Adrenal gland (tissue), 12 donors: ENCODE data around the gene THRB. TPM values are rescaled to one million over a fixed set of nuclear protein-coding genes. Genes with fewer than 3 reads are reported as not detected.
"Not testable (repeated sequence)": the region's sequence is repeated elsewhere in the genome, so short reads cannot be mapped to it uniquely, and the experiment has no call there.

Source experiments
- DNase-seq, 7 donors: peaks; one replicate each; pipeline ENCODE4 v3.0.0-alpha.2; 2019 to 2020
- H3K27ac ChIP-seq, 5 donors: fragments of 200-600 bp; sonication (generic) in 4 of 5; 1 replicate in 3 of 5; 2 replicates in 2 of 5; pipeline versions ENCODE4 v1.5.1 to v1.8.0; 2016 to 2020; ENCODE audit warnings: mild to moderate bottlenecking in 1 of 5
- H3K27me3 ChIP-seq: fragments of 200-600 bp; 2 replicates; pipeline ENCODE4 v1.8.0; 2021
- H3K36me3 ChIP-seq, 2 donors: fragments of 200-600 bp; replicated peaks in 1 of 2; 1 replicate in 1 of 2; 2 replicates in 1 of 2; pipeline versions ENCODE4 v1.5.1 to v1.8.0; 2018 to 2022
- H3K4me1 ChIP-seq, 2 donors: fragments of 200-600 bp; replicated peaks in 1 of 2; 1 replicate in 1 of 2; 2 replicates in 1 of 2; pipeline versions ENCODE4 v1.5.1 to v1.8.0; 2018 to 2021
- H3K4me3 ChIP-seq, 4 donors: fragments of 200-600 bp; sonication (generic) in 3 of 4; one replicate each; pipeline ENCODE4 v1.5.1; 2016 to 2018
- H3K9me3 ChIP-seq, 3 donors: fragments of 200-600 bp; sonication (generic) in 1 of 3; replicated peaks in 1 of 3; 1 replicate in 2 of 3; 2 replicates in 1 of 3; pipeline versions ENCODE4 v1.5.1 to v1.8.0; 2016 to 2021
- CTCF ChIP-seq, 6 experiments: fragments of 450-650 bp in 4 of 6; fragments of 200-600 bp in 2 of 6; sonication (generic) in 1 of 6; IDR thresholded peaks; 1 replicate in 5 of 6; 2 replicates in 1 of 6; pipeline versions ENCODE4 v1.5.1 to v1.8.0; 2016 to 2021; ENCODE audit warnings: antibody characterized with exemption in 6 of 6, mild to moderate bottlenecking in 2 of 6, moderate library complexity in 1 of 6
- POLR2A ChIP-seq, 2 donors: fragments of 450-650 bp; IDR thresholded peaks; one replicate each; pipeline ENCODE4 v1.6.1; 2017; ENCODE audit warnings: antibody characterized with exemption in 2 of 2, mild to moderate bottlenecking in 2 of 2, moderate library complexity in 1 of 2
- WGBS, 4 donors: extraction: QIAGEN DNeasy Blood & Tissue Kit in 2 of 4; methylation state at CpG; one replicate each; pipeline versions ENCODE4 v1.1.5 to v1.1.7; 2013 to 2017; 5-methylcytosine and 5-hydroxymethylcytosine counted together
- intact Hi-C, 2 donors: fragments of 100-400 bp; cut with DNase I; formaldehyde crosslinking; loops; one replicate each; pipeline versions ENCODE4 v1.14.1 to v1.15.0; 2022 to 2023
- polyA plus RNA-seq, 3 donors: library from polyadenylated mRNA; stranded (reverse); fragments of 200-250 nt in 2 of 3; fragments of 350-450 nt in 1 of 3; fragmentation: Illumina TruSeq in 1 of 3; extraction: RNeasy Lipid Tissue Mini Kit (QIAGEN cat#74804) in 1 of 3; gene quantifications; one replicate each; pipeline ENCODE4 v1.2.3, GENCODE V29; 2013 to 2014
- total RNA-seq, 9 donors: library from RNA; depleted of rRNA in 4 of 9; stranded (reverse); fragments of >200 nt in 4 of 9; fragments of 120-200 nt in 1 of 9; fragmentation: NEBNext Ultra II Directional in 1 of 9; extraction: Animal tissue kit (Norgen Biotek cat#: 25700) in 1 of 9; gene quantifications; one replicate each; pipeline versions ENCODE4 v1.1.0 to v1.2.4, GENCODE V29; 2013 to 2023
- donor health status: healthy with polysubstance abuse.
- donor health status: Bipolar disorder and iron deficiency.
- donor health status: DM: yes; HTN: yes; CAD: no.
- donor health status: DM: no; HTN: no; CAD: no.
- donor health status: DM: no; HTN: no; CAD: no.
- donor health status: DM: yes; HTN: yes; CAD: no.

Gene THRB
- total and polyA plus RNA-seq, 12 donors = 3.0 to 30.7 (median 13.5) TPM

DNA sequence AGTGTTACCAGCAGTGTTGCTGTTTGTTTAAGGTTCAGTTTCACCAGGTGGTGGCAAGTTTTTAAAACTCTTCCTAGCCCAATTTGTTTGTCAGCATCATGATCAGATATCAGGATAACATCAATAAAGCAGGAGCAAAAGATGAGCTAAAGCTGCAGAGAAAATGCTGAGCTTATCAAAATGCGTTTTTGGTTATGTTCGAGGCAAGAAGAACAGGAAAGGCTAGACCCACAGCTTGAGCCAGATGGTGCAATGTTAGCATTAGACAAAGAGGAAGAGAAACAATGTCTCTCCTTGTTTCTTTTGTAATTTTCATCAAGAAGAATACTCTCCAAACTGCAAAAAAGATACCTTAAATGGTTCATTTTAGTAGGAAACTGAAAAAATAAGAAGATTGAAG is 66.2 kb downstream of the THRB start:
- TF ChIP-seq CTCF (IDR thresholded peaks at IDR 0.05) = no peak
- no peak for TF ChIP-seq POLR2A (IDR thresholded peaks at IDR 0.05)
- peak in 1 of 7 donors; percentile 11 for DNase-seq
- WGBS, 4 donors = 53 to 82% (median 73%) methylated on average over 2 of the region's 2 CpGs
- Histone ChIP-seq H3K27me3 (no peaks in the 10 kb centered on the region), H3K27ac (no peak overlapping the region), H3K9me3 (no peaks in the 10 kb centered on the region), H3K4me3 (no peak overlapping the region), H3K36me3 (no peaks in the 10 kb centered on the region), H3K4me1 (peaks cover 0 to 7% of the 10 kb centered on the region in 2 donors)
- intact Hi-C loops = no loop called here

DNA sequence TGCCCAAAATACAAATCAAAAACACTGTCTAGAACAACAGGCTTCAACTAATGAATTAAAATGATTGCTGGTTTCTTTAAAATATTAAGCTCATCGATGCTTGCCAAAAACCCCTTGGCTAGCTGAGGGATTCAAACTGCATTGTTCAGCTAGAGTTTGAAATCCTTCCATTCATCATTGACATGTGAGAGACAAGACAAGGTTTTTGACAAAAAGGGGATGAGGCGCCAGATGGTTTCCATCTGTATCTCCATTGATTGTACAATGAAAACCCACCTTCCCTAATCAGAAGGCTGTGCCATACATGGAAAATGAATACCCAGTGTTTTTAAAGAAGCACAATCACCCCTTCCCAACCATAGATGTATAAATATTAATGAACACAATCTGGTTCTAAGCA is 67.8 kb downstream of the THRB start:
- TF ChIP-seq POLR2A (IDR thresholded peaks at IDR 0.05) (no peak), CTCF (IDR thresholded peaks at IDR 0.05) (no peak)
- H3K4me3 ChIP-seq = no peak overlapping the region
- H3K27ac ChIP-seq = no peak overlapping the region
- WGBS, 4 donors = 80 to 89% (median 85%) methylated on average over 2 of the region's 2 CpGs
- no peak for DNase-seq
- H3K9me3 ChIP-seq = no peaks in the 10 kb centered on the region
- H3K27me3 ChIP-seq = no peaks in the 10 kb centered on the region
- H3K4me1 ChIP-seq = peaks cover 0 to 7% of the 10 kb centered on the region in 2 donors
- no peaks in the 10 kb centered on the region for H3K36me3 ChIP-seq
- intact Hi-C loops = no loop called here

DNA sequence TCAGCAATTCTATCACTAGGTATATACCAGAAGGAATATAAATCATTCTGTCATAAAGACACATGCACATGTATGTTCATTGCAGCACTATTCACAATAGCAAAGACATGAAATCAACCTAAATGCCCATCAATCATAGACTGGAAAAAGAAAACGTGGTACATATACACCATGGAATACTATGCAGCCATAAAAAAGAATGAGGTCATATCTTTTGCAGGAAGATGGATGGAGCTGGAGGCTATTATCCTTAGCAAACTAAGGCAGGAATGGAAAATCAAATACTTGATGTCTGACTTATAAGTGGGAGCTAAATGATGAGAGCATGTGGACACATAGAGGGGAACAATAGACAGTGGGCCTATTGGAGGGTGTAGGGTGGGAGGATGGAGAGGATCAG is 73.8 kb downstream of the THRB start:
- DNase-seq, intact Hi-C loops, H3K27ac ChIP-seq, H3K4me3 ChIP-seq, H3K9me3 ChIP-seq, H3K36me3 ChIP-seq, H3K27me3 ChIP-seq: not testable (repeated sequence)
- WGBS, 4 donors = 77 to 87% (median 81%) methylated on average over 1 of the region's 1 CpG
- peaks cover 7 to 15% of the 10 kb centered on the region in 2 donors for H3K4me1 ChIP-seq

GRCh38 chr3:24420224-24420623 is 74.4 kb downstream of the THRB start:
- WGBS, 4 donors = 91 to 97% (median 95%) methylated on average over 2 of the region's 2 CpGs

More at GRCh38 chr3:24420224-24420623, 74.4 kb downstream of the THRB start:
- no peaks in the 10 kb centered on the region for H3K36me3 ChIP-seq
- no peak overlapping the region for H3K27ac ChIP-seq
- no peaks in the 10 kb centered on the region for H3K9me3 ChIP-seq
- TF ChIP-seq POLR2A (IDR thresholded peaks at IDR 0.05) (no peak), CTCF (IDR thresholded peaks at IDR 0.05) (no peak)
- H3K4me1 ChIP-seq = peaks cover 7 to 16% of the 10 kb centered on the region in 2 donors
- H3K27me3 ChIP-seq = no peaks in the 10 kb centered on the region
- H3K4me3 ChIP-seq = no peak overlapping the region
- intact Hi-C loops = no loop called here
- DNase-seq = no peak
